ENCODE data around the gene SC5D.
A peak's percentile ranks its signal among the peaks of the same experiment; 100 is the strongest.

SC5D gene

GRCh38 chr11:121292495-121293287 is at the start of gene SC5D:
Gene SC5D, plus strand, starts transcription at chr11:121292771. Its CDS starts 10,605 bp downstream, at chr11:121303376.
- peak; percentile 90 to 91 for DNase-seq (ENCODE audit: extremely low read depth in 1 of 2, low read depth in 1 of 2)

GRCh38 chr11:121244884-121245283 is 47.7 kb upstream of the SC5D start:
- DNase-seq (ENCODE audit: extremely low read depth in 1 of 2, low read depth in 1 of 2) = no peak

DNA sequence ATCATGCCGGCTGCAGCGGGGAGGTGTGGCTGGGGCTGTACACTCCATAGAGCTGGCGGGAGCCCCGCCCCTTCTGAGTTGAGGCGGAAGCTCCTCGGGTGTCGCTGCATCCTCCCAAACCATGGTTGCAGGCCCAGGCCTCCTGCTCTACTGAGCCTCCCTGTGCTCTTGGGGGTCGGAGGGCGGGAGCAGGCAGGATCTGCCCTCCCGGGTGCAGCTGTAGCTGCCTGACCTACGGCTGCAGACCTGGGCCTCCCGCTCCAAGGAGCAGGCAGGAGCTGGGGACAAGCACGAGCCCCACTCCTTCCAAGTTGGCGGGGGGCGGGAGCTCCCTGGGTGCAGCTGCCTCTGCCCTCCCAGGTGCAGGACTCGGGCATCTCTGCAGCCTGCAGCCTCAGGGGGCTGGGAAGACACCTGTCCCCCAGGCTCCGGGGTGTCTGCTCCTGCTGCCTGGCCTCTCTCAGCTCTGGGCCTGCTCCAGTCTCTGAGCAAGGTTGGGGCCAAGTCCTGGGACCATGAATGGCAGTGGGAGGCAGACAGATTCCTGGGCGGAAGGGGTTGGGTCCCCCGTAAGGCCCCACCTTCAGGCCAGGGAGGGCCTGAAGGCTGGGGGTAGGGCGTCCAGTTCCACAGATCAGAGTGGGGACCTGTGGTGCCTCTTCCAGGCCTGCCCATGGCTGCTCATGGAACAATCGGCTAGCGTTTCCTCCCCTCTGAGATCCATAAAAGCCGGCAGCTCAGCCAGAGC is 46.4 kb upstream of the SC5D start:
- DNase-seq (ENCODE audit: extremely low read depth in 1 of 2, low read depth in 1 of 2) = no peak

DNA sequence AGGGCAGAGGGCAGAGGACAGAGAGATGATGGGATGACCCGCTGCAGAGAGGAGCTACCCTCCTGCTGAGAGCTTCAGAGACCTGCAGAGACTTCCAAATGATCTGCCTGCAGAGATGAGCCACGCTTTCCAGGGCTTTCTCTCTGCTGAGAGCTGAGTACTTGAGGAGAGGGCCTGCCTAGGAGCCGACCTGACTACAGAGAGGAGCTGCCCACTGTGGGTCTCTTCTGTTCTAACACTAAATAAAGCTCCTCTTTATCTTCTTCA is 45.9 kb upstream of the SC5D start:
- DNase-seq (ENCODE audit: extremely low read depth in 1 of 2, low read depth in 1 of 2) = no peak

DNA sequence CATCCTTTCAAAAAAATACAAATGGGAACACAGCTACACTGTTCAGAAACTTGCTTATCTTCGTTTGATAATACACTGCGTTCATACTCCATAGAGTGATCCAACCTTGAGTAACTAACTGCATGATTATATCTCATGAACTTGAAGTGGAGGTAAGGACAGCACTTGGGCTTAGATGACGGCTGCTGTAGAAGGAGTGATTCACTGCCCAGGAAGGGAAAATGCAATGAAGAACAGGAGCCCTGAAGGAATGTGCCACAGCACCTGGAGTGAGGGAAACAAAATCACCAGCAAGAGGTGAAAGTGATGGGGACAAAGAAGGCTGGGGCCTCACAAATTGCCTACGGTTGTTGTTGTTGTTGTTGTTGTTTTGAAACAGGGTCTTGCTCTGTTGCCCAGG is 44.1 kb upstream of the SC5D start:
- DNase-seq (ENCODE audit: extremely low read depth in 1 of 2, low read depth in 1 of 2) = no peak

DNA sequence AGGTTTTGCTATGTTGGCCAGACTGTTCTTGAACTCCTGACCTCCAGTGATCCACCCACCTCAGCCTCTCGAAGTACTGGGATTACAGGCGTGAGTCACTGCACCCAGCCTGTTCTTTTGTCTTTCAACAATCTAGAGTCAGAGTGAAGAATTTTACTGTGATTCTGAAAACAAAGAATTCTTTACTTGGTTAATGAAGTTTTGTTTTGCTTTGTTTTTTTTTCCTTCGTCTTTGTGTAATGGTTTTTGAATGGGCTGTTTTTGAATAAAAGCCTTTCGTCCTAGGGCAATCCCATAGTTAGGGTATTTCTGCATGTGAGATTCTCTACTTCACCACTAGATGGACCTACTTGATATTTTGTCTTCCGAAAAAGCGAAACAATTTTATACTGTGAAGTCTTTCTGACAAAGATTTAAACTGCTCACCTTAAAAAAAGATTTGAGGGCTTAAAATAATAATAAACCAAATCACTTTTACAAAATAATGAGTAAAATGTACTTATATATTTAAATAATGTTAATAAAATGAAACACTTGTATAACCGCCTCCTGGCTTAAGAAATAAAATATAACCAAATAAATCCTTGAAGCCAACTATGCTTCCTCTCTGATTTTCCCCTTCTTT is 43.4 kb upstream of the SC5D start:
- DNase-seq (ENCODE audit: extremely low read depth in 1 of 2, low read depth in 1 of 2) = no peak

- no peak for DNase-seq (ENCODE audit: extremely low read depth in 1 of 2, low read depth in 1 of 2)
Measured at GRCh38 chr11:121250843-121251242, 41.7 kb upstream of the SC5D start.

- DNase-seq (ENCODE audit: extremely low read depth in 1 of 2, low read depth in 1 of 2) = no peak
Measured at GRCh38 chr11:121253951-121254350, 38.6 kb upstream of the SC5D start.

- DNase-seq (ENCODE audit: extremely low read depth in 1 of 2, low read depth in 1 of 2) = no peak
Measured at GRCh38 chr11:121254756-121255155, 37.8 kb upstream of the SC5D start.

GRCh38 chr11:121255473-121256125 is 37.0 kb upstream of the SC5D start:
- no peak for DNase-seq (ENCODE audit: extremely low read depth in 1 of 2, low read depth in 1 of 2)

- no peak for DNase-seq (ENCODE audit: extremely low read depth in 1 of 2, low read depth in 1 of 2)
Measured at GRCh38 chr11:121257289-121257688, 35.3 kb upstream of the SC5D start.

- no peak for DNase-seq (ENCODE audit: extremely low read depth in 1 of 2, low read depth in 1 of 2)
Measured at GRCh38 chr11:121257976-121258375, 34.6 kb upstream of the SC5D start.

DNA sequence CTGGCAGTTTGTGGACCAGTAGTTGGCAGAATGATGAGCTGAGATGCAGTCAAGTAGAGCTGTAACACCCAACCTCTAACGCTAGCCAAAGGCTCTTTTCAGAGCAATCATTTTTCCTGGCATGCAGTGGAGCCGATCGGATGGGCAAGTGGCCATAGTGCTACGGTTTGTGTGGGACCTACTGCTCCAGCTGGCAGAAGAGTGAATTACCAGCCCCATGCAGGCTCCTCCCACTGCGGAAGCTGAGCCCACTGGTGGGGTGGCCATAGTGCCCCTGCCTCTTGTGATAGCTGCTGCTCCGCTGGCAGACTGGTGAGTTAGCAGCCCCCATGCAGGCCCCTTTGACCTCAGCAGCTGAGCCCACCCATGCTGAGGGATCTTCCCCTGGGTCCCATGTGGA is 27.0 kb upstream of the SC5D start:
- no peak for DNase-seq (ENCODE audit: extremely low read depth in 1 of 2, low read depth in 1 of 2)

DNA sequence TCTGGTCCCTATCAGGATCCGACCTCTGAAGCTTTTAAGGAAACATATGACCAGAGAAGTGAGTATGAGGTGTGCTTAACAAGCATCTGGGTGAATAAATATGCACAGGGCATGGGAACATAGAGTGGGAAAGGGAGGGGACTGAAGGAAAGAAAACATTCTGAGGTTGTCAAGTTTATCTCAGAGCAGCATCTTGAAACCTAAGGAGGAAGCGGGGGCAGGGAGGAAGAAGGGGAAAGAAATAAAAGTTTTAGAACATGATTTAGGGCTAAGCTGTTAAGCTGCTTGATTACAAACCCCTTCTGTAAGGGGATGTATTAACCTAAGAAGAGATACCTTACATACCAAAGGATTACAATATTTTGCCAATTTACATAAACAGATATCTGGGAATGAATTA is 24.0 kb upstream of the SC5D start:
- no peak for DNase-seq (ENCODE audit: extremely low read depth in 1 of 2, low read depth in 1 of 2)

- DNase-seq (ENCODE audit: extremely low read depth in 1 of 2, low read depth in 1 of 2) = no peak
Measured at GRCh38 chr11:121270001-121270678, 22.4 kb upstream of the SC5D start.

GRCh38 chr11:121274332-121274991 is 18.1 kb upstream of the SC5D start:
- DNase-seq (ENCODE audit: extremely low read depth in 1 of 2, low read depth in 1 of 2) = no peak

- DNase-seq (ENCODE audit: extremely low read depth in 1 of 2, low read depth in 1 of 2) = no peak
Measured at GRCh38 chr11:121281698-121282097, 10.9 kb upstream of the SC5D start.

- DNase-seq (ENCODE audit: extremely low read depth in 1 of 2, low read depth in 1 of 2) = no peak
Measured at GRCh38 chr11:121282386-121282785, 10.2 kb upstream of the SC5D start.

- no peak for DNase-seq (ENCODE audit: extremely low read depth in 1 of 2, low read depth in 1 of 2)
Measured at GRCh38 chr11:121282886-121283502, 9.6 kb upstream of the SC5D start.

DNA sequence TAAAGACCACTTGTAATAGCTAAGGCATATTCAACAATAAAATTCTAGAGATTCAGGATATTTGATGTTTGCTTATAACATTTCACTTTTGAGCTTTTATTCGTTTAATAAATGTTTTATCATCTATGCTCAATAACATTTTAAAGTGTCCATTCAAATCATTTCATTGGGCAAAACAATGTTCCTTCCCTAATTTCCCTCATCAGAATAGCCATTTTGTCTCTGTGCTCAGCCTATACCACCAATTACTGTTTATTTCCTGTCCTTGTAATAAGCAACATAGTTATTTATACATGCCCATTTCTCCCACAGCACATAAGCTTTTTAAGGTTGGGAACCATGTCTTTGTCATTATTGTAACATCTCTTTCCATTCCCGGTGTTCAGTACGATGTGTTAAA is 1.3 kb upstream of the SC5D start:
- no peak for DNase-seq (ENCODE audit: extremely low read depth in 1 of 2, low read depth in 1 of 2)

All from activated CD8-positive, alpha-beta memory T cell treated with anti-CD3 and anti-CD28 coated beads for 1 hour (primary cell).